DMS53 treated with DMSO at 0.1 percent for 48 hours (cell line): ENCODE measurements around the gene TBX21.
A peak's percentile ranks its signal among the peaks of the same experiment; 100 is the strongest.

ENCODE experiments used
- DNase-seq: peaks from one replicate; lab custom pipeline; 2025; ENCODE audit not compliant: unreplicated experiment; lab: John Stamatoyannopoulos, UW

Gene TBX21, protein sequence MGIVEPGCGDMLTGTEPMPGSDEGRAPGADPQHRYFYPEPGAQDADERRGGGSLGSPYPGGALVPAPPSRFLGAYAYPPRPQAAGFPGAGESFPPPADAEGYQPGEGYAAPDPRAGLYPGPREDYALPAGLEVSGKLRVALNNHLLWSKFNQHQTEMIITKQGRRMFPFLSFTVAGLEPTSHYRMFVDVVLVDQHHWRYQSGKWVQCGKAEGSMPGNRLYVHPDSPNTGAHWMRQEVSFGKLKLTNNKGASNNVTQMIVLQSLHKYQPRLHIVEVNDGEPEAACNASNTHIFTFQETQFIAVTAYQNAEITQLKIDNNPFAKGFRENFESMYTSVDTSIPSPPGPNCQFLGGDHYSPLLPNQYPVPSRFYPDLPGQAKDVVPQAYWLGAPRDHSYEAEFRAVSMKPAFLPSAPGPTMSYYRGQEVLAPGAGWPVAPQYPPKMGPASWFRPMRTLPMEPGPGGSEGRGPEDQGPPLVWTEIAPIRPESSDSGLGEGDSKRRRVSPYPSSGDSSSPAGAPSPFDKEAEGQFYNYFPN

GRCh38 chr17:47733047-47733673 is at the start of gene TBX21:
TSS of gene TBX21 (plus strand) at chr17:47733236. CDS start at chr17:47733455, 219 bp downstream.
- DNase-seq = peak; percentile 54

GRCh38 chr17:47684025-47684424 is 49.0 kb upstream of the TBX21 start:
- no peak for DNase-seq

DNA sequence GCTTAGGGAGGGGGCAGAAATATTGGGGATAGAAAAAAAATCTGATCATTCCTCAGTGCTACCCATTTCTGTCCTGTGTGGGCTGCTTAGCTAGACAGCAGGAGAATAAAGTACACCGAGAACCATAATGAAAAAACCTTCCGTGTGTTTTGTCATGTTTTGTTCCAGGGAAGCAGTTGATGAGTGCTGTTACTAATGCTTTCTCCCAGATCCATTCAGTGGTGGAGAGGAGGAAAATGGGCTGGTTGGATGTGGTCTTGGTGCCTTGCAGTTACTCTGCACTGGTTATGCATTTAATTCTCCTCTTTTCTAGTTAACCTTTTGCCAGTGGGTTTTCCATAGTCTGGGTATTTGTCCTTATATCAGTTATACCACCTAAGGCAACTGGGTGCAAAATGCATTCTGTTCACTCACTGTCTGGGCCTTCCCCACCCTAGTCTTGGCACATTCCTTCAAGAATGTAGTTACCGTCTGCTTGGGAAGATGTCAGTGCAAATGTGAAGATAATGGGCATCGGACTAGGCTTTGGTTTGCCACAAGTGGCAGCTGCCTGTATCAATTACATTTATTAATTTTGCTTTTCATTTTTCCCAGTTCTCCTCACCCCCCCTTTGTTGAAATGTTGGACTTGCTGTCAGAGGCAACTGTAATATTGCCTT is 48.4 kb upstream of the TBX21 start:
- DNase-seq = no peak

GRCh38 chr17:47685556-47686275 is 47.3 kb upstream of the TBX21 start:
- DNase-seq = no peak

DNA sequence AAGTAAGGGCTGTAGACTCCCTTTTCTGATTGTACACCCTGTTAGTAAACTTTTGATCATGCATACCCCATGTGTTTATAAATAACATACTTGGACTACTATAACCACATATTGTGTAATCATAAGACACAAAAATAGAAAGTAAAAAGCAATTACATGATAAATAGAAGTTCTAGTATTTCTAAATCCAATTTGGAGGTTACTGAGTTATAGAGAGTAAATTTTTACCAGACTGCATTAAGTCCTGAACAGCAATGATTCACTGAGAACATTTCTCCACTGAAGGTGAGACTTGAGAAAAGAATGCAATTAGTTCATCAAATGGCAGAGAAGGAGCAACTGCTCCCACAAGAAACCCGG is 46.8 kb upstream of the TBX21 start:
- DNase-seq = no peak

DNA sequence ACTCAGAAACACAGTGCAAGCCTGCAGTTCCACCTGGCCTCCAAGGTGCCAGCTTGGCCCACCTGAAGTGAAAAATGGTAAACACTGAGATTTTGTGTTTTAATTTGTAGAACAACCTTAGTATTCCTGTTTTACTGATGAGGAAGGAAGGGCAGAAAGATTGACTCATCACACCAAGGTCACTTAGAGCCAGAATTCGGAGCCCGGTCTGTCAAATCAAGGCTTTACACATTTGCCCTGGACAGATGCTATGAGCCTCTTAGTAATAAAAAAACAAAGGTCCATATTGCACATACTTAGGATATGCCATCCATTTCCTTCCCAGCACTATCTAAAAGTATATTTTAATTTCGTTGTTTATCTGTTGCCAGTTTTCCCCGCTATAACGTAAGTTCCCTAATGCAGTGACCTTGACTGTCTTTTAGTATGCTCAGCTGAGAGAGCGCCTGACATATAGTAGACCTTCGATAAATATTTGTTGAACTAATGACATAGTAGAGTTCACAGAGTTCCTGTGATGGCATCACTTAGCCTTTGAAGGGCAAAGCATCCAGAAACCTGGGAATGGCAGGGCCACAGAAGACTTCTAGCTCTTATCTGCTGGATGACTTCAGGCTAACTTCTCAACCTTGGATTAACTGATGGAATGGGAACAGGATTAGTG is 46.2 kb upstream of the TBX21 start:
- peak; percentile 21 for DNase-seq

DNA sequence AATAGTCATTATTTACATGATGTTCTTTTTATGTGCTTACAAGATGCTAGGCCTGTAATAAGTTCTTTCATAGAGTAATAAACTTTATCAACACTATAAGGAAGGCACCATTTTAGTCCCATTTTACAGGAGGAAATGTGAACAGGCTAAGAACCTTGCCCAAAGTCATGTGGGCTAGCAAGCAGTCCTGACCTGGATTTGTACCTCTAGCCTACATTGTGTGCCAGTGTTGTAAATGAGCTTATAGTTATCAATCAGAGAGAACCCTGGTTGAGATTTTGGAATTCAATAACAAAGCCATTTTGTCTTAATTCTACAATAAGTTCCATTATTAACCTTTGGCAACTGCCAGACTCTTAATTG is 45.7 kb upstream of the TBX21 start:
- DNase-seq = no peak

- no peak for DNase-seq
Observed at GRCh38 chr17:47687748-47688147, 45.3 kb upstream of the TBX21 start.

DNA sequence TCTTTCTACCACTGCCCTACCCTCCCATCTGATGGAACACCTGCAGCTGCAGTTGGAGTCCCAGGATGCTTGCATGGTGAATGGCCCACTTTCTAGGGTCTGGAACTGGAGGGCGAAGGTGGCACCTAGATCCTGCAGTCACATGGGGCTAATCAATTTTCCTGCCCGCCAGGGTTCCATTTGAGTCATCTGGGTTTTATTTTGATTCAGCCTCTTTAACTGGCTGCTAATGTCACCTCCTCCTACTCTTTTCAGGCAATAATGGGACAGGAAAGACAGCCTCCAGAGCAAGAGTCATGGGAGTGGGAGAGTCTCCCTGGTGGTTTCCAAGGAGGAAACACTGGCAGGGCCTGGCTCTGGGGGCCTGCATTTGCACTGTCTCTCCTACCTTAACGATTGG is 42.9 kb upstream of the TBX21 start:
- no peak for DNase-seq

DNA sequence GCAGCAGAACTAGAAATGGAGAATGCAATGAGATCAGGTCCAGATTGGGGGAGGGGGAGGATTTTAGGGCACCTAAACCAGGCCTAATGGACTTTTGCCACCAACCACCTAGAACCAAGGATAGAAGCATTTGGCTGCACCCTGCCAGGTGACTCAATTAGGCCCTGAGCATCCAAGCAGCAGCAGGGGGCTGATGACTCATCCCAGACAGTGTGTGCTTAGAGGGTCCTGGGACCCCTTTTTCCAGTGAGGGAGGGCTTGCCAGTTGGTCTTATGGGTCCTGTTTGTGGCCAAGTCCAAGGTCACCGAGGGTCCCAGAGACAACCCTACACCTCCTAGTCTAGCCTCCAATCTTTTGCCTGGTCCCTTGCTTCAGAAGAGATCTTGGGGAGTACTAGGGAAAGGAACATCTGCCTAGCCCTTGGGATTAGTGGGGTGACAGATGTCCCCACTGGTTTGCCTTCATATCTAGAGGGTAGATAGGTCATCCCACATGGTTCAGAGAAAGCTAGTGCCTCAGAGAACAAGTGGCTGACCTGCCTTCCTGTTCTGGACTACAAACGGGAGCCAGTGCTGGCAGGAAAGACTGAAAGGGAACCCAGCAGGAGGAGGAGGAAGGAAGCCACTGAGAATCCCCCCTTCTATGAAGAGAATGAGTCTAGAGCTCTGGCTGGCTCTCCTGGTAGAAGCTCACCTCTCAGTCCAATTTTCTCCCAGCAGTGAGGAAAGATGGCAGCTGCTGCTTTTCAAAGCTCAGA is 40.7 kb upstream of the TBX21 start:
- DNase-seq = no peak

GRCh38 chr17:47692895-47693730 is 39.9 kb upstream of the TBX21 start:
- DNase-seq = peak; percentile 47

DNA sequence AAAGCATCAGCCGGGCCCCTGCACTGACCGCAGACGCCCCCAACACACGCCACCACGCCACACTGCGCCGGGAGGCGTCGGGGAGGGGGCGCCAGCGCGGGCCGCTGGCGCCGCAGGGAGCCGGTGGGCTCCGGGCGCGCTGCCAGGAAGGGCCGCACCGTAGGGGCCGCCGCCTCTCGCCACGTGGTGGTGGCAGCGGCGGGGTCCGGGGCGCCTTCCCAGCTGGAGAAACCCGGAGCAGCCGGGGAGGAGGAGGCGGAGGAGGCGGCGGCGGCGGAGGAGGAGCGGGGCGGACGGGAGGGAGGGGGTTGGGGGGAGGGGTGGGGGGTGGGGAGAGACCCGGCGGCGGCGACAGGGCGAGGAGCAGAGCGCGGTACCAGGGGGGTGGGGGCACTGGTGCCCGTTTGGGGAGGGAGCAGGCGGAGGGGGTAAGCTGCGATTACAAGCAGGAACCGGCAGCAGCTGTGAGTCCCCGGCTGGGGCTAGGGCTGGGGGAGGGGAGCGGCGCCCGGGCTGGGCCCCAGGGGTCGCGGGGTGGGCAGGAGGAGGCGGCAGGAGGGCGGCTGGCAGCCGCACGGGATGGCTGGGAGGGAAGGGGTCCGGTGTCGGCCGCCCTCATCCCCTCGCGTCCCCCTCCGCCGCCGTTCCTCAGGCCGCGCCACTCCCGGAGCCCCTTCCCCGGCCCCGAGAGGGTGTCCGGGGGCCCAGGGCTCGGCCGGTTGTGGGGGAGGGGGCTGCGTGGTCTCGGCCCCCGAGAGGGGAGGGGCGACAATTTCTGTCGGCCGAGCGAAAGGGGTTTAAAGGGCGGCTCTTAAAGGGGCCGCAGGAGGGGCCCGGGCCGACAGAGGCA is 39.1 kb upstream of the TBX21 start, which contains the start of gene TBKBP1:
TBKBP1 (plus strand) TSS at position 431 of the 850 bp plus-strand sequence. CDS start 1,952 bp downstream, outside the sequence.
- no peak for DNase-seq

DNA sequence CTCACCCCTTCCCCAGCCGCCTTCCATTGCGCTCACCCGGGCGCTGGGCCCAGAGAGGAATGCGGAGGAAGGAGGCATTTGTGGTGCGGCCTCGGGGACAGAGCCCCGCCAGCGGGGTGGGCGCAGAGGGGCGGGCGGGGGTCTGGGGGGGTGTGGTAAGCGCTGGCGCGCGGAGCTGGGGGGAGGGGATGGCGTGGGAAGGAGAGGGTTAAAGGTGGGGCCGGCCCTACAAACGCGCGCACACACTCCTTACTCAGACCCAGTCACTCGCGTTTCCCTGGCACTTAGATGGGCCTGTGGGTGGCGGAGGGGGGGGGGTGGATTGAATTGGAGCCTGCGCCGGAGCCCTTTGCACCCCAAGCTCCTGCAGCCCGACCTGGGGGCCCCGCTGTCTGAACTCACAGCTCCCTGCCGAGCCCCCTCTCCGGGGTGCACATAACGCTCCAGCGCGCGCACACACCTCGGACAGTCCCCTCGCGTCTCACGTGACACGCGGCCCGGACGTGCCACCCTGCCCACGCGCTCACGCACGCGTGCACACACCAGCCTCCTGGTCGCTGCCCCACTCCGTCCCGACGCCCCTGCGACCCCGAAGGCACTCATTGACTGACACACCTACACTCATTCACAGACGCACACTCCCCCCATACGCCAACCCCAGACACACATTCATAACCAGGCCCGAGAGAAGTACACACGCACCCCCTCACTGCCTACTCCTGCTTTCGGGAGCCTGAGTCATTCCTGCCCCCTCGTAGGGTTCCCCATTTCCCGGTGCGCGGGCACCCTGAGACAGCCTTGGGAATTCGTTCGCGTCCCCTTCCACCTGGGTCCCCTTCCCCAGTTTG is 38.2 kb upstream of the TBX21 start:
- DNase-seq = no peak

- DNase-seq = no peak
Observed at GRCh38 chr17:47695429-47696376, 37.3 kb upstream of the TBX21 start.

DNA sequence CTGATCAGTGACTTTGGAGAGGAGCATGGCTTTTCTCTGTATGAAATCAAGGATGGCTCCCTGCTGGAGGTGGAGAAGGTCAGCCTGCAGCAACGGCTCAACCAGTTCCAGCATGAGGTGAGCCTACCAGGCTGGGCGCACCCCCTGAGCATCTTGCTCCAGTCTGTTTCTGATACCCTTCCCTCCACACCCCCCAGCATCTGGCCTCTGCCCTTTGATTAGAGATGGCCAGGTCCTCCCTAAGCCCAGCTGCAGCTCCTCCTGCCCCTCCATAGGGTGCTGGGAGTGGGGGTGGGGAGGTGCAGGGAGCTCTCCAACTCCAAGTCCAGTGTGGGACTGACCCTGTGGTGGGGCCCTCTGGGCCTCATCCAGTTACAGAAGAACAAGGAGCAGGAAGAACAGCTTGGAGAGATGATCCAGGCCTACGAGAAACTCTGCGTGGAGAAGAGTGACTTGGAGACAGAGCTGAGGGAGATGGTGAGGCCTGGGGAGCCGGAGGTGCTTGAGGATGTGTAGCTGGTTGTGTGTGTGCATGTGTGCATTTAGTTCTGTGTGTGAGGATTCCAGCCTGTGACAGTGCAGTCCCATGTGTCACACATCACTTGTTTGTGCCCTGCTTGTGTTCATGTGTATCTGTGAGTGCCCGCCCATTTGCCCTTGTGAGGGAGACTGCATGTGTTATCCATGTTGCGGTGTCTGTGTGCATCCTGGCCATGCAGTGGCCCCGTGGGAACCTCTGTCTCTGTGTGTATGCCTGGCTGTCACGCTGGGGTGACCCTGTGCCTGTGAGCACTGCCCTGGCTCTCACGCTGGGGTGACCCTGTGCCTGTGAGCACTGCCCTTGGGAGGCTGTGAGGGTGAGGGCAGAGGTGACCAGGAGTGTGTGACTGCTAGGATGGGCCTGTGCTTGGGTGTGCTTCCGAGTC is 36.1 kb upstream of the TBX21 start:
- DNase-seq = no peak
